ENCODE results near the gene RNF31.

The RNF31 gene

GRCh38 chr14:24160850-24161804 is 13.8 kb downstream of the RNF31 start, which contains the start of gene IRF9:
Gene IRF9, plus strand, starts transcription at chr14:24161265. Its CDS starts 880 bp downstream, at chr14:24162145.
- peak within 1 kb of the TSS; percentile 78 for H2AFZ ChIP-seq (ENCODE audit: low read length)
- H4K8ac ChIP-seq (ENCODE audit: low read depth, low read length), result no peak within 1 kb of the TSS
- no peaks in the 10 kb centered on the region for H3K9me3 ChIP-seq (replicated peaks in 1 of 2; ENCODE audit: control insufficient read depth in 2 of 2, insufficient read depth in 1 of 2, low read depth in 1 of 2, low read length in 2 of 2)
- H3K4me1 ChIP-seq (ENCODE audit: control insufficient read depth in 2 of 2, insufficient read depth in 1 of 2, low read depth in 1 of 2, low read length in 2 of 2), result peaks cover 7 to 13% of the 10 kb centered on the region in 2 donors
- H3K23ac ChIP-seq (ENCODE audit: low read depth, low read length, poor library complexity), result peak within 1 kb of the TSS; percentile 37
- no peak within 1 kb of the TSS for H3K4ac ChIP-seq (ENCODE audit: low read length)
- H2BK5ac ChIP-seq (ENCODE audit: low read length), result peak within 1 kb of the TSS; percentile 19
- peaks cover 42 to 73% of the 10 kb centered on the region in 2 donors for H3K36me3 ChIP-seq (replicated peaks in 1 of 2; ENCODE audit: control insufficient read depth in 2 of 2, insufficient read depth in 2 of 2, low read length in 2 of 2)
- no peak within 1 kb of the TSS for H4K91ac ChIP-seq (ENCODE audit: low read depth, low read length, poor library complexity)
- no peak within 1 kb of the TSS for H2BK120ac ChIP-seq (ENCODE audit: low read depth, low read length)
- no peaks in the 10 kb centered on the region for H3K79me1 ChIP-seq (ENCODE audit: low read depth, low read length)
- peak within 1 kb of the TSS; percentile 70 for H3K18ac ChIP-seq (ENCODE audit: low read length)
- H2BK15ac ChIP-seq (ENCODE audit: low read length), result no peak within 1 kb of the TSS
- DNase-seq (ENCODE audit: low spot score), result peak; percentile 97
- no CpG with 5 or more reads among the region's 12 CpGs for WGBS, 2 donors (ENCODE audit: extremely low coverage in 2 of 2, insufficient read length in 2 of 2, insufficient replicate concordance in 1 of 2)
- H3K4me2 ChIP-seq (ENCODE audit: insufficient read depth, low read length, poor library complexity, severe bottlenecking), result peak within 1 kb of the TSS; percentile 58
- H2BK12ac ChIP-seq (ENCODE audit: low read length), result no peak within 1 kb of the TSS
- H3K4me3 ChIP-seq (ENCODE audit: low read length in 2 of 2), result peak within 1 kb of the TSS in 1 of 2 donors; percentile 50
- H3K9ac ChIP-seq (ENCODE audit: low read depth, low read length, poor library complexity), result peak within 1 kb of the TSS; percentile 82
- H2AK5ac ChIP-seq (ENCODE audit: low read depth, low read length), result peak within 1 kb of the TSS; percentile 82
- H3K14ac ChIP-seq (ENCODE audit: low read length), result peak within 1 kb of the TSS; percentile 17
- H3K27ac ChIP-seq (replicated peaks; ENCODE audit: low read length), result peak within 1 kb of the TSS; percentile 70
- H3K27me3 ChIP-seq (ENCODE audit: control insufficient read depth in 3 of 3, insufficient read depth in 3 of 3, low read depth in 1 of 3, low read length in 3 of 3), result no peaks in the 10 kb centered on the region

DNA sequence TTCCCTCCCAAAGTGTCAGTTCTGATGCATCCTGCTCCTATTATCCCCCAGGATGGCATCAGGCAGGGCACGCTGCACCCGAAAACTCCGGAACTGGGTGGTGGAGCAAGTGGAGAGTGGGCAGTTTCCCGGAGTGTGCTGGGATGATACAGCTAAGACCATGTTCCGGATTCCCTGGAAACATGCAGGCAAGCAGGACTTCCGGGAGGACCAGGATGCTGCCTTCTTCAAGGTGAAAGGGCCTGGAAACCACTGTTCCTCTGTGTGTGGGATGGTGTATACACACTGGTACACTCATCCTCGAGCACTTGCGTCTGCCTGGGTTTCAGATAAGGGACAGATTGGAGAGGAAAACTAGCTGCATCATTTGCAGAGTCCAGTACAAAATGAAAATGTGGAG is 14.8 kb downstream of the RNF31 start:
- H3K4me3 ChIP-seq (ENCODE audit: low read length in 2 of 2), result peak overlapping the region in 1 of 2 donors; percentile 50

DNA sequence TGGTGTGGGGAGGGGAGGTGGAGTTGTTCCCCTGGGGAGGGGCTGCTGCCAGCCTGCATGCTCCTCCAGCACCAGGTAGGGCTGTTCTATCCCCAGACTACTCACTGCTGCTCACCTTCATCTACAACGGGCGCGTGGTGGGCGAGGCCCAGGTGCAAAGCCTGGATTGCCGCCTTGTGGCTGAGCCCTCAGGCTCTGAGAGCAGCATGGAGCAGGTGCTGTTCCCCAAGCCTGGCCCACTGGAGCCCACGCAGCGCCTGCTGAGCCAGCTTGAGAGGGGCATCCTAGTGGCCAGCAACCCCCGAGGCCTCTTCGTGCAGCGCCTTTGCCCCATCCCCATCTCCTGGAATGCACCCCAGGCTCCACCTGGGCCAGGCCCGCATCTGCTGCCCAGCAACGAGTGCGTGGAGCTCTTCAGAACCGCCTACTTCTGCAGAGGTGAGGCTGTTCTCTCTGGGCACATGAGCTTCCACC is 17.3 kb downstream of the RNF31 start:
- Histone ChIP-seq H3K36me3 (replicated peaks in 1 of 2; ENCODE audit: control insufficient read depth in 2 of 2, insufficient read depth in 2 of 2, low read length in 2 of 2) (peaks cover 28 to 56% of the 10 kb centered on the region in 2 donors), H3K4me3 (ENCODE audit: low read length in 2 of 2) (no peak overlapping the region), H3K27me3 (ENCODE audit: control insufficient read depth in 3 of 3, insufficient read depth in 3 of 3, low read depth in 1 of 3, low read length in 3 of 3) (no peaks in the 10 kb centered on the region), H2BK120ac (ENCODE audit: low read depth, low read length) (no peak overlapping the region), H4K8ac (ENCODE audit: low read depth, low read length) (no peak overlapping the region), H2BK15ac (ENCODE audit: low read length) (no peak overlapping the region), H3K18ac (ENCODE audit: low read length) (no peak overlapping the region), H4K91ac (ENCODE audit: low read depth, low read length, poor library complexity) (no peak overlapping the region), H3K27ac (replicated peaks; ENCODE audit: low read length) (no peak overlapping the region), H2AFZ (ENCODE audit: low read length) (no peak overlapping the region), H3K79me1 (ENCODE audit: low read depth, low read length) (no peaks in the 10 kb centered on the region), H2BK12ac (ENCODE audit: low read length) (no peak overlapping the region), H3K14ac (ENCODE audit: low read length) (no peak overlapping the region), H3K4me2 (ENCODE audit: insufficient read depth, low read length, poor library complexity, severe bottlenecking) (no peak overlapping the region), H2AK5ac (ENCODE audit: low read depth, low read length) (no peak overlapping the region), H3K9ac (ENCODE audit: low read depth, low read length, poor library complexity) (no peak overlapping the region), H2BK5ac (ENCODE audit: low read length) (no peak overlapping the region), H3K9me3 (replicated peaks in 1 of 2; ENCODE audit: control insufficient read depth in 2 of 2, insufficient read depth in 1 of 2, low read depth in 1 of 2, low read length in 2 of 2) (no peaks in the 10 kb centered on the region), H3K4ac (ENCODE audit: low read length) (no peak overlapping the region), H3K4me1 (ENCODE audit: control insufficient read depth in 2 of 2, insufficient read depth in 1 of 2, low read depth in 1 of 2, low read length in 2 of 2) (peaks cover 7 to 13% of the 10 kb centered on the region in 2 donors), H3K23ac (ENCODE audit: low read depth, low read length, poor library complexity) (no peak overlapping the region)
- DNase-seq (ENCODE audit: low spot score), result no peak
- WGBS, 2 donors (ENCODE audit: extremely low coverage in 2 of 2, insufficient read length in 2 of 2, insufficient replicate concordance in 1 of 2), result no CpG with 5 or more reads among the region's 14 CpGs

More for the DNA sequence above, 14.8 kb downstream of the RNF31 start:
- Histone ChIP-seq H3K36me3 (replicated peaks in 1 of 2; ENCODE audit: control insufficient read depth in 2 of 2, insufficient read depth in 2 of 2, low read length in 2 of 2) (peaks cover 37 to 71% of the 10 kb centered on the region in 2 donors), H2BK120ac (ENCODE audit: low read depth, low read length) (no peak overlapping the region), H2AK5ac (ENCODE audit: low read depth, low read length) (peak overlapping the region; percentile 82), H3K79me1 (ENCODE audit: low read depth, low read length) (no peaks in the 10 kb centered on the region), H4K91ac (ENCODE audit: low read depth, low read length, poor library complexity) (no peak overlapping the region), H2AFZ (ENCODE audit: low read length) (no peak overlapping the region), H3K9ac (ENCODE audit: low read depth, low read length, poor library complexity) (no peak overlapping the region), H3K27me3 (ENCODE audit: control insufficient read depth in 3 of 3, insufficient read depth in 3 of 3, low read depth in 1 of 3, low read length in 3 of 3) (no peaks in the 10 kb centered on the region), H3K9me3 (replicated peaks in 1 of 2; ENCODE audit: control insufficient read depth in 2 of 2, insufficient read depth in 1 of 2, low read depth in 1 of 2, low read length in 2 of 2) (no peaks in the 10 kb centered on the region), H3K27ac (replicated peaks; ENCODE audit: low read length) (no peak overlapping the region), H3K4ac (ENCODE audit: low read length) (no peak overlapping the region), H3K23ac (ENCODE audit: low read depth, low read length, poor library complexity) (no peak overlapping the region), H2BK5ac (ENCODE audit: low read length) (no peak overlapping the region), H3K4me1 (ENCODE audit: control insufficient read depth in 2 of 2, insufficient read depth in 1 of 2, low read depth in 1 of 2, low read length in 2 of 2) (peaks cover 7 to 13% of the 10 kb centered on the region in 2 donors), H3K18ac (ENCODE audit: low read length) (peak overlapping the region; percentile 69), H2BK15ac (ENCODE audit: low read length) (no peak overlapping the region), H4K8ac (ENCODE audit: low read depth, low read length) (no peak overlapping the region), H3K14ac (ENCODE audit: low read length) (peak overlapping the region; percentile 17), H2BK12ac (ENCODE audit: low read length) (no peak overlapping the region), H3K4me2 (ENCODE audit: insufficient read depth, low read length, poor library complexity, severe bottlenecking) (no peak overlapping the region)
- no peak for DNase-seq (ENCODE audit: low spot score)
- no CpG with 5 or more reads among the region's 8 CpGs for WGBS, 2 donors (ENCODE audit: extremely low coverage in 2 of 2, insufficient read length in 2 of 2, insufficient replicate concordance in 1 of 2)

- no peaks in the 10 kb centered on the region for H3K27me3 ChIP-seq (ENCODE audit: control insufficient read depth in 3 of 3, insufficient read depth in 3 of 3, low read depth in 1 of 3, low read length in 3 of 3)
- H3K4ac ChIP-seq (ENCODE audit: low read length), result no peak overlapping the region
- H3K9ac ChIP-seq (ENCODE audit: low read depth, low read length, poor library complexity), result no peak overlapping the region
- no peak overlapping the region for H2BK120ac ChIP-seq (ENCODE audit: low read depth, low read length)
- no peaks in the 10 kb centered on the region for H3K9me3 ChIP-seq (replicated peaks in 1 of 2; ENCODE audit: control insufficient read depth in 2 of 2, insufficient read depth in 1 of 2, low read depth in 1 of 2, low read length in 2 of 2)
- no peak overlapping the region for H2AFZ ChIP-seq (ENCODE audit: low read length)
- no peak overlapping the region for H3K18ac ChIP-seq (ENCODE audit: low read length)
- H3K14ac ChIP-seq (ENCODE audit: low read length), result no peak overlapping the region
- H3K27ac ChIP-seq (replicated peaks; ENCODE audit: low read length), result no peak overlapping the region
- no peak overlapping the region for H2BK12ac ChIP-seq (ENCODE audit: low read length)
- H4K91ac ChIP-seq (ENCODE audit: low read depth, low read length, poor library complexity), result no peak overlapping the region
- no peak for DNase-seq (ENCODE audit: low spot score)
- WGBS, 2 donors (ENCODE audit: extremely low coverage in 2 of 2, insufficient read length in 2 of 2, insufficient replicate concordance in 1 of 2), result no CpG with 5 or more reads among the region's 5 CpGs
- H3K23ac ChIP-seq (ENCODE audit: low read depth, low read length, poor library complexity), result no peak overlapping the region
- H2BK5ac ChIP-seq (ENCODE audit: low read length), result no peak overlapping the region
- H3K4me1 ChIP-seq (ENCODE audit: control insufficient read depth in 2 of 2, insufficient read depth in 1 of 2, low read depth in 1 of 2, low read length in 2 of 2), result peaks cover 6 to 12% of the 10 kb centered on the region in 2 donors
- H2BK15ac ChIP-seq (ENCODE audit: low read length), result no peak overlapping the region
- H3K4me2 ChIP-seq (ENCODE audit: insufficient read depth, low read length, poor library complexity, severe bottlenecking), result no peak overlapping the region
- peaks cover 21 to 44% of the 10 kb centered on the region in 2 donors for H3K36me3 ChIP-seq (replicated peaks in 1 of 2; ENCODE audit: control insufficient read depth in 2 of 2, insufficient read depth in 2 of 2, low read length in 2 of 2)
- H3K79me1 ChIP-seq (ENCODE audit: low read depth, low read length), result no peaks in the 10 kb centered on the region
- no peak overlapping the region for H2AK5ac ChIP-seq (ENCODE audit: low read depth, low read length)
- no peak overlapping the region for H3K4me3 ChIP-seq (ENCODE audit: low read length in 2 of 2)
- no peak overlapping the region for H4K8ac ChIP-seq (ENCODE audit: low read depth, low read length)
These were observed 18.5 kb downstream of the RNF31 start for GRCh38 chr14:24165785-24166184.

Measured in neuronal stem cell (in vitro differentiated cells).